HepG2 (cell line): ENCODE data around the gene NPW. TPM values are rescaled to one million over a fixed set of nuclear protein-coding genes. Genes with fewer than 3 reads are reported as not detected.

Experiments
- AKNA ChIP-seq: sonication (generic); formaldehyde crosslinking; IDR thresholded peaks from 2 replicates; pipeline ENCODE4 v1.4.0; 2020; ENCODE audit warnings: missing genetic modification reagents, borderline replicate concordance
- GATAD2A ChIP-seq: IDR thresholded peaks from 2 replicates; pipeline ENCODE4 v1.6.1; 2016
- MIER3 ChIP-seq: IDR thresholded peaks from 2 replicates; pipeline ENCODE4 v1.6.1; 2016; ENCODE audit warnings: missing compliant biosample characterization, borderline replicate concordance
- MTF2 ChIP-seq: sonication (generic); formaldehyde crosslinking; IDR thresholded peaks from 2 replicates; pipeline ENCODE4 v1.5.0; 2020; ENCODE audit warnings: missing genetic modification reagents, borderline replicate concordance
- NFAT5 ChIP-seq: sonication (generic); formaldehyde crosslinking; IDR thresholded peaks from 2 replicates; pipeline ENCODE4 v1.4.0; 2020; ENCODE audit warnings: missing genetic modification reagents
- NFIC ChIP-seq: IDR thresholded peaks from 2 replicates; pipeline ENCODE4 v1.6.1; 2012; ENCODE audit warnings: mild to moderate bottlenecking, low read length, inconsistent platforms
- RARG ChIP-seq: sonication (generic); formaldehyde crosslinking; IDR thresholded peaks from 2 replicates; pipeline ENCODE4 v1.4.0; 2020; ENCODE audit warnings: low read depth, mild to moderate bottlenecking, missing genetic modification reagents
- SMAD9 ChIP-seq: sonication (generic); formaldehyde crosslinking; IDR thresholded peaks from 2 replicates; pipeline ENCODE4 v1.5.1; 2020; ENCODE audit warnings: mild to moderate bottlenecking, missing genetic modification reagents
- SOX13 ChIP-seq, 3 experiments: fragments of 450-650 bp in 1 of 3; sonication (generic) in 1 of 3; formaldehyde crosslinking in 1 of 3; IDR thresholded peaks in 2 of 3; conservative IDR thresholded peaks in 1 of 3; 2 replicates each; pipeline versions ENCODE4 v1.5.0 to v1.6.1; 2016 to 2020; ENCODE audit warnings: antibody characterized with exemption in 1 of 3, mild to moderate bottlenecking in 1 of 3, missing compliant biosample characterization in 1 of 3, missing genetic modification reagents in 1 of 3, moderate library complexity in 1 of 3
- SPEN ChIP-seq: sonication (generic); formaldehyde crosslinking; IDR thresholded peaks from 2 replicates; pipeline ENCODE4 v1.5.1; 2020; ENCODE audit warnings: low read depth, mild to moderate bottlenecking, missing genetic modification reagents
- SRSF1 ChIP-seq: fragments of 200-400 bp; formaldehyde crosslinking; optimal IDR thresholded peaks from 2 replicates; pipeline ENCODE3; 2017; ENCODE audit warnings: mild to moderate bottlenecking, low read depth, low read length, moderate library complexity
- TEAD3 ChIP-seq: optimal IDR thresholded peaks from 2 replicates; pipeline ENCODE3; 2016; ENCODE audit warnings: borderline replicate concordance
- TFAP4 ChIP-seq: sonication (generic); IDR thresholded peaks from 2 replicates; pipeline ENCODE4 v1.6.1; 2016; ENCODE audit warnings: low read depth, borderline replicate concordance
- ZBTB21 ChIP-seq: sonication (generic); formaldehyde crosslinking; IDR thresholded peaks from 2 replicates; pipeline ENCODE4 v1.4.0; 2020; ENCODE audit warnings: missing genetic modification reagents
- ZBTB7A ChIP-seq: sonication (generic); formaldehyde crosslinking; IDR thresholded peaks from 2 replicates; pipeline ENCODE4 v1.8.0; 2022; ENCODE audit warnings: mild to moderate bottlenecking, missing genetic modification reagents
- ZMYM2 ChIP-seq: sonication (generic); formaldehyde crosslinking; IDR thresholded peaks from 2 replicates; pipeline ENCODE4 v1.8.0; 2022; ENCODE audit warnings: mild to moderate bottlenecking, missing genetic modification reagents
- ZNF230 ChIP-seq: sonication (generic); formaldehyde crosslinking; IDR thresholded peaks from 2 replicates; pipeline ENCODE4 v1.4.0; 2020; ENCODE audit warnings: mild to moderate bottlenecking, missing genetic modification reagents
- ZNF558 ChIP-seq: sonication (generic); formaldehyde crosslinking; IDR thresholded peaks from 2 replicates; pipeline ENCODE4 v1.9.0; 2022; ENCODE audit warnings: mild to moderate bottlenecking, missing genetic modification reagents, borderline replicate concordance
- polyA plus RNA-seq, 8 experiments: library from polyadenylated mRNA; depleted of rRNA in 3 of 8; stranded (reverse) in 7 of 8; unstranded in 1 of 8; fragments of >200 nt; fragmentation: Illumina TruSeq in 4 of 8; extraction: Trizol in 4 of 8; gene quantifications; 2 replicates each; pipeline versions ENCODE4 v1.2.1 to v1.2.3, GENCODE V29; 2011 to 2016; ENCODE audit warnings: low read depth in 4 of 8, missing spikeins in 1 of 8, mixed read lengths in 1 of 8; ENCODE audit not compliant: insufficient read depth in 1 of 8
- total RNA-seq, 5 experiments: library from RNA; depleted of rRNA; stranded (reverse); fragments of >200 nt; fragmentation: Illumina TruSeq; extraction: Trizol; gene quantifications; 2 replicates each; pipeline ENCODE4 v1.2.3, GENCODE V29; 2016; ENCODE audit warnings: low read depth in 1 of 5

The NPW gene
- total and polyA plus RNA-seq, 2 of the 13 experiments (the other 11 are each of a cell fraction or from before 2014, with no cell fraction given): 0.24 to 0.97 TPM

GRCh38 chr16:2035431-2036199 is 16.0 kb downstream of the NPW start (continued):
- TF ChIP-seq MIER3 (CRISPR knock-in tag) (peak; percentile 81; the same call in 1 of the 2 replicates), ZBTB7A (peak; percentile 91), RARG (no peak), GATAD2A (peak; percentile 98), SPEN (CRISPR knock-in tag) (peak; percentile 66), ZBTB21 (CRISPR knock-in tag) (no peak; the same call in 1 of the 2 replicates), NFIC (no peak), MTF2 (CRISPR knock-in tag) (peak; percentile 47; the same call in 1 of the 2 replicates), TFAP4 (peak; percentile 58; the same call in 1 of the 2 replicates), SOX13 (IDR thresholded peaks at IDR 0.05) (0 out of 2 replicates have a peak, but pooled peaks have one; percentile 38), SOX13 (CRISPR knock-in tag; conservative IDR thresholded peaks at IDR 0.05 in 1 of 2, IDR thresholded peaks at IDR 0.05 in 1 of 2) (peak in 1 of 2 experiments; percentile 81; a peak in 2 of 4 replicates), TEAD3 (CRISPR knock-in tag) (peak; percentile 99), ZNF558 (CRISPR knock-in tag) (peak; percentile 34; the same call in 1 of the 2 replicates), SRSF1 (peak; percentile 90), NFAT5 (CRISPR knock-in tag) (no peak), ZNF230 (CRISPR knock-in tag) (peak; percentile 28; the same call in 1 of the 2 replicates), ZMYM2 (CRISPR knock-in tag) (peak; percentile 75; the same call in 1 of the 2 replicates), AKNA (CRISPR knock-in tag) (0 out of 2 replicates have a peak, but pooled peaks have one; percentile 29), SMAD9 (CRISPR knock-in tag) (no peak)
